ENCODE data around the gene LRRC59.

GRCh38 chr17:50347894-50348291 lies 49.4 kb downstream of the LRRC59 start:
- no peak for TF ChIP-seq POLR2A (IDR thresholded peaks at IDR 0.05)
- no peak for TF ChIP-seq CTCF (IDR thresholded peaks at IDR 0.05)
- no peak for TF ChIP-seq POLR2AphosphoS5 (IDR thresholded peaks at IDR 0.05)
- TF ChIP-seq EP300 (IDR thresholded peaks at IDR 0.05): no peak

Measured in suprapubic skin (tissue), 4 donors.